GM18517 (cell line): ENCODE data around the gene CPXM1.
"Not testable (repeated sequence)": the region's sequence is repeated elsewhere in the genome, so short reads cannot be mapped to it uniquely, and the experiment has no call there.

ENCODE experiments used
- ATAC-seq: cut with Tn5 transposase; IDR thresholded peaks from one replicate; pipeline ENCODE4 v1.9.1; 2021; ENCODE audit warnings: mild to moderate bottlenecking, moderate library complexity; ENCODE audit not compliant: unreplicated experiment

CPXM1 gene

DNA sequence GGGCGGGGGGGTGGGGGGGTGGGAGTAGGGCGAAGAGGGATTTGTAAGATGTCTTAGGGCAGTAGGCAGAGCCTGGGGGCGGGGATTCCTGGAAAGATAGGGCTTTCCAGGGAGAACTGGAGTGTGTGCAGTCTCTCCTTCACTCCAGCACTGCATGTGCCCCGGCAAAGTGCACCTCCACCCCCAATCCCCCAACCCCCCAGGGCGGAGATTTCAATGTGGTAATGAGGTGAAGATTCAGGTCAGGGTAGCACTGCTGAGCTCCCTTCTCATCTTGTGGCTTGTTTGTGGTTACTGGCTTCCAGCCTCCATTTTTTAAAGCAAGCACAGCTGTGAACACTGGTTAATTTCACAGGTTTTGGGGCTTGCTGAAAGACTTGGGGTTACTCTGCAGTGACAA, 21.6 kb upstream of the CPXM1 start:
- ATAC-seq, result no peak

DNA sequence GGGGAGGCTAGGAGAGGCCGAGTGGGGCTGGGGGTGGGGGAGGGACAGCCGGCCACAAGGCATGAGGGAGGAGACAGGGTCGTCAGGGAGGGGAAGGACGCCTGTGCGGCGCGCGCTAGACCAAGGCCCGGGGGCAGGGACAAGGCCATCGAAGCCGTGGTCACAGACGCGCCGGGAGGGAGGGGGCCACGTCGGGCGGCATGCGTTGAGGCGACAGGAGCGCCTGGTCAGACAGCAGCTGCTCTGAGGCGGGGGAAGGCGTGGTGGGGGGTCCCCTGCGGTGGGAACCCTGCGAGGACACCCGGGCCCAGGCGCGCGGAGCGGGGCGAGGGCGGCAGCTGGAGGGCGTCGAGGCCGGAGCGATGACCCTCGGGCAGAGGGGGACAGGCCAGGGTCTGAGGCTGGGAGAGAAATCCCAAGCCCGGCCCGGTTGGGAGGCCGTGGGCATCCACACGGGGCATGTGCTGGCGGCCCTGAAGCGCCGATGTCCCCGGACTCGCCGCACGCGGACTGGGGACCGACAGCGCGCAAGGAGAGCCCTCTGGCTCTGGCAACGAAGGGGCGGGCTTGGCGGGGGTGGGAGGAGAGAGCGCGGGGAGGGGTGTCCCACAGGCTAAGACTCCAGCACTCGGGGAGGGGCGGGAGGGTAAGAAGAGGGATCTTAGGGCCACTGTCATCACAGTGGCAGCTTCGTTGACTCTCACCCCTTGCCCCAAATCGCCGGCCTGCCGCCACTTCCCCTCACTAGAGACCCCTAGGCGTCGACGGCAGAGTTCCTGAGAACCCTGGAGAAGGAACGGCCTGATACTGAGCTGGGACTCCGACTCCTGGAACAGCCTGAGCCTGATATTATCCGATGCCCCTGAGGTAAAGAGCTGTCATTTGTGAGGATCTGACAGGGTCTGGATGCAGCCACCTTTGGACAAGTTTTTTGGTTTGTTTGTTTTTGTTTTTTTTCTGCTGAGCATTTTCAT, 20.8 kb upstream of the CPXM1 start:
- ATAC-seq, result no peak

- no peak for ATAC-seq
These were observed 19.9 kb upstream of the CPXM1 start for GRCh38 chr20:2820084-2820895.

GRCh38 chr20:2817891-2818595, 17.6 kb upstream of the CPXM1 start:
- ATAC-seq, result no peak

GRCh38 chr20:2817341-2817726, 16.9 kb upstream of the CPXM1 start:
- ATAC-seq, result no peak

GRCh38 chr20:2816583-2817340, 16.3 kb upstream of the CPXM1 start:
- ATAC-seq, result no peak

DNA sequence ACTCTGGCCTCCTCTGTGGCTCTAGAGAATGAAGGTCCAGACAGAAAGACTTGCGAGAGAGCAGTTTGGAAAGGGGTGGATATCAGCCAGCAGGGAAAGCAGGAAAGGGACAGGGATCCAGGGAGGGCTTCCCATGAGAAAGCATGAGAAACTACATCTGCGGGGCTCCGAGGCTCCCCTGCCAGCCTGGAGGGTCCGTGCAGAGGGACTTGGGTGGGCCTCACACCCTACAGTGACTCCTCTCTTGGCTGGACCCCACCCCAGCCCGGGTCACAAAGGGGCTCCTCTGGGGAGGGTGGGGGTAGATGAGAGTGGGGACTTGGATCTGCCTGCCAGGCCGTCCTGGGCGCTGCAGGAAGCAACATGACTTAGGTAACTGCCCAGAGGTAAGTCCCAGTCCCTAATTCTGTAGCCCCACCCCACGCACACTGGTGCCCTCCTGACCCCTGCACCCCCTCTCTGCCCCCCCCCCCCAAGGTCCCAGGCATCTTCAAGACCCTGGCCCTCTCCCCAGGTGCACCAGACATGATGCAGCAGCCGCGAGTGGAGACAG, 15.7 kb upstream of the CPXM1 start, which contains the start of gene TMEM239:
Gene TMEM239 (plus strand): TSS at position 335 of the 553 bp plus-strand sequence. CDS start 191 bp downstream, at position 526.
- ATAC-seq, result no peak

GRCh38 chr20:2815242-2815900, 14.9 kb upstream of the CPXM1 start:
- no peak for ATAC-seq

GRCh38 chr20:2814587-2815051, 14.2 kb upstream of the CPXM1 start, which contains the start of gene C20orf141:
Gene C20orf141 (plus strand): TSS chr20:2814987. CDS start chr20:2815185, 198 bp downstream.
- ATAC-seq, result no peak

DNA sequence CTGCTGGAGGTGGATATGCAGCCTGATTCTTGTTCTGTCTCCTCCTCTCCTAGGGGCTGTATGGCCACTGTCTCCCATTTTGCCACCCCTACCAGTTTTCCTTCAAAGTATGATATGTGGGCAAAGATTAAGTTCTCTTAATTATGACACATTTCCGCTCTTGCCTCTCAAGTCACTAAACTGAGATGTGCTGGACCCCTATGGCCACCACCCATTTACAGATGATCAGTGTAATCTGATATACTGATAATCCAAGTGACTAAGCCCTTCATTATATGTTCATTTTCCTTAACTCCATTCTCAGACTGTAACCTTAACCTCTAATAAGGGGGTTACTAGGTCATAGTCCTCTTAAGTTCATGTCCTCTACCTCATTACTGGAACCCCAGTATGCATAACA, 13.6 kb upstream of the CPXM1 start:
- no peak for ATAC-seq

- ATAC-seq, result no peak
These were observed 11.8 kb upstream of the CPXM1 start for GRCh38 chr20:2812189-2812588.

- ATAC-seq, result no peak
These were observed 9.3 kb upstream of the CPXM1 start for GRCh38 chr20:2809690-2810089.

GRCh38 chr20:2807929-2808328, 7.5 kb upstream of the CPXM1 start:
- ATAC-seq, result not testable (repeated sequence)

- ATAC-seq, result no peak
These were observed 6.6 kb upstream of the CPXM1 start for GRCh38 chr20:2807019-2807418.

GRCh38 chr20:2806351-2806701, 5.9 kb upstream of the CPXM1 start:
- no peak for ATAC-seq

GRCh38 chr20:2805689-2806350, 5.4 kb upstream of the CPXM1 start:
- ATAC-seq, result no peak

GRCh38 chr20:2804852-2805688, 4.6 kb upstream of the CPXM1 start:
- no peak for ATAC-seq
